Omental fat pad (tissue), 4 donors: ENCODE measurements around the gene EFHD2. TPM values are rescaled to one million over a fixed set of nuclear protein-coding genes. Genes with fewer than 3 reads are reported as not detected.
A peak's percentile ranks its signal among the peaks of the same experiment; 100 is the strongest.

Experiments used
- ATAC-seq: fragments of 150-250 bp; one replicate; pipeline ENCODE4 v1.9.1; 2016; ENCODE audit warnings: mild to moderate bottlenecking, moderate library complexity; ENCODE audit not compliant: low FRiP score
- DNase-seq: peaks from one replicate; pipeline ENCODE4 v3.0.0-alpha.2; 2019; ENCODE audit warnings: low spot score
- CTCF ChIP-seq, 3 donors: fragments of 450-650 bp; IDR thresholded peaks; one replicate each; pipeline ENCODE4 v1.5.1; 2016 to 2017; ENCODE audit warnings: antibody characterized with exemption in 3 of 3, mild to moderate bottlenecking in 3 of 3, moderate library complexity in 2 of 3
- total RNA-seq, 4 donors: library from RNA; depleted of rRNA; stranded (reverse); fragments of >200 nt; gene quantifications; one replicate each; pipeline ENCODE4 v1.1.0, GENCODE V29; 2016

The EFHD2 gene
- total RNA-seq, 4 donors from 2014 or later = 35.6 to 120 (median 54.4) TPM

GRCh38 chr1:15413563-15414444 lies 4.1 kb downstream of the EFHD2 start:
- no peak for DNase-seq
- TF ChIP-seq CTCF (IDR thresholded peaks at IDR 0.05) = no peak
- ATAC-seq = no peak

GRCh38 chr1:15414445-15414983 lies 4.8 kb downstream of the EFHD2 start:
- DNase-seq (no peak), ATAC-seq (no peak)
- no peak for TF ChIP-seq CTCF (IDR thresholded peaks at IDR 0.05)

GRCh38 chr1:15417059-15417934 lies 7.6 kb downstream of the EFHD2 start:
- TF ChIP-seq CTCF (IDR thresholded peaks at IDR 0.05) = no peak
- ATAC-seq (peak; percentile 47), DNase-seq (no peak)

- DNase-seq (no peak), ATAC-seq (no peak)
- TF ChIP-seq CTCF (IDR thresholded peaks at IDR 0.05) = no peak
Measured at GRCh38 chr1:15418806-15419515, 9.3 kb downstream of the EFHD2 start.

- DNase-seq (no peak), ATAC-seq (no peak)
- TF ChIP-seq CTCF (IDR thresholded peaks at IDR 0.05) = no peak
Measured at GRCh38 chr1:15420853-15421465, 11.3 kb downstream of the EFHD2 start.

- TF ChIP-seq CTCF (IDR thresholded peaks at IDR 0.05) = no peak
- DNase-seq (no peak), ATAC-seq (no peak)
Measured at GRCh38 chr1:15422871-15423270, 13.2 kb downstream of the EFHD2 start.
